ENCODE measurements around the gene RRAGC.
"Not testable (repeated sequence)": the region's sequence is repeated elsewhere in the genome, so short reads cannot be mapped to it uniquely, and the experiment has no call there.

Gene RRAGC

DNA sequence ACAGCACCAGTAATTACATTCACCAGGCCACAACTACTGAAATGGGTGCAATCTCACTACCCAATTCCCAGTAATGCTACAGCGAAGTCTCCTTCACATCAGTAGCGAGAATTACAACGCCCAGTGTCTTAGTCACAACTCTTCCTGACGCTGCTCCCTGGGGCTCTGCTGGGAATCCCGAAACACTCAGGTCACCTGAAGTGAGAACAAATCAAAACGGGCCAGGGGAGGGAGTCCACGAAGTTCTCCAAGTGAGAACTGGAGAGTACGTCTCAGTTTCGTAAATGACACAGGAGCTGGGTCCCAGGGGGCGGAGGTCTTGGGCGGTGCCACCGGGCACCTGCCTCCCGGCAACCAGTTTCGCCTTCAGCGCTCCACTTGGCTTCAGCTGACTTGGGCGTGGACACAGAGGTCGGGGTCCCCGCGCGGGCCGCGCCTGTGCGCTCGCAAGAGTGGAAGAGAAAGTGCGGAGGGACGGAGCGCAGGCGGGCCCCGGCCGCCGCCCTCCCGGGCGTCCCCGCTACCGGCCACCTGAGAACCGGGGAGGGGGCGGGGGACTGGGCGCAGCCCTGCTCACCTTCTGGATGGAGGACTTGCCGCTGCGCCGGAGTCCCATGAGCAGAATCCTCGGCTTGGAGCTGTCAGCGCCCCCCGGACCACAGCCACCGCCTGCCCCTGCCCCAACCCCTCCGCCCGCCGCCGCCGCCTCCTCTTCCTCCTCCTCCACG is 575 bp downstream of the RRAGC start:
- peak; percentile 38 to 47 for DNase-seq (ENCODE audit: low read depth in 2 of 2)

DNA sequence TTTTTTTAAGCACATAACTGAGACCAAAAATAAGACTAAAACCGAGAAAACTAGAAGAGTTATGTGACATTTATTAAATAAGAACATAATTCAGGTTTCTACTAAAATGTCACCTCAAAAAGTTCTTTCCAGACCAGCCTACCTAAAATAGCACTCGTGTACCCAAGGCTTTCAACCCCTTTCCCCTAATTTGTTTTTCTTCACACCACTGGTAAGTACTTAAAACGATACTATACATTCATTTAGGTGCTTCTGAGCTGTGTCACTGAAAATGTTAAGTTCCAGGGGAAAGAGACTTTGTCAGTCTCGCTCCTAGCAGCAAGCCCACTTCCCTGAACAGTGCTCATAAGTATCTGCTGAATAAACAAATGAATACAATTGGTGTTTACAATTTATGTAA is 6.8 kb downstream of the RRAGC start:
- DNase-seq (ENCODE audit: low read depth in 2 of 2): no peak

DNA sequence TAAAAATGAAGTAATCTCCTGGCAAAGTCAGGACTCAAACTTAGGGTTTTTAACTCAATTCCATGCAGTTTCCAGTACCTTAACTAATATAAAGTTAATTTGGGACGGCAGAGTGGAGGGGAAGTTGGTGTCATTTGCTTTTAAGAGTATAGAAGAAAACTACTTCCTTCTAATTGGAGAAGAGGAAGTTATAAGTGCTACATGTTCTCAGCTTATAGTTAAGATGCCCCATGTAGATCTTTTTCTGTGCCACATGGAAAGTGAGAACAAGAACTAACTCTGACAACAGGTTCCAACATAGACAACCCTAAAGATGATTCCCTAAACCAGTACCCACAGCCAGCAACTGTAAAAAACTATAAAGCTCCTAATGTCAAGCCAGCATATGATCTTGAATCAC is 11.5 kb downstream of the RRAGC start:
- no peak for DNase-seq (ENCODE audit: low read depth in 2 of 2)

DNA sequence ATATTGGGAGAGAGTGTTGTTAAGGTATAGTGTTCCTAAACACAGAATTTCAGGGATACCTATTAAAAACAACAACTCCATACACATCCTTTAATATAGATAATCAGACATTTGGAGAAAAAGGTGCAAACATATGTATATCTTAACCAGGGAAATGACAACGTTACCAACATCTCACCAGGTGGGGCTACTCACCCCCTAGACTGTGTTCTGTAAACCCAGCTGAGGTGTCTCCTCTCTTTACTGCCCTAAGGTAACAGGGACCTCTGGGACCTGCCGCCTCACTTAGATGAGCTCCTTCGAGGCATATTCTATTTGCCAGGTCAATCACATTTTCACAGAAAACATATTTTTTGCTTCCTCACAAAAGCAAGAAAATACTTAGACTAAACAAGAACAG is 13.4 kb downstream of the RRAGC start:
- no peak for DNase-seq (ENCODE audit: low read depth in 2 of 2)

DNA sequence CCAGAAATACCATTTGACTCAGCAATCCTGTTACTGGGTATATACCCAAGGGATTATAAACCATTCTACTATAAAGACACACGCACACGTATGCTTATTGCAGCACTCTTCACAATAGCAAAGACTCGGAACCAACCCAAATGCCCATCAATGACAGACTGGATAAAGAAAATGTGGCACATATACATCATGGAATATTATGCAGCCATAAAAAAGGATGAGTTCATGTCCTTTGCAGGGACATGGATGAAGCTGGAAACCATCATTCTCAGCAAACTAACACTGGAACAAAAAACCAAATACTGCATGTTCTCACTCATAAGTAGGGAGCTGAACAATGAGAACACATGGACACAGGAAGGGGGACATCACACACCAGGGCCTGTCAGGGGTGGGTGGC is 14.5 kb downstream of the RRAGC start:
- DNase-seq (ENCODE audit: low read depth in 2 of 2): not testable (repeated sequence)

DNA sequence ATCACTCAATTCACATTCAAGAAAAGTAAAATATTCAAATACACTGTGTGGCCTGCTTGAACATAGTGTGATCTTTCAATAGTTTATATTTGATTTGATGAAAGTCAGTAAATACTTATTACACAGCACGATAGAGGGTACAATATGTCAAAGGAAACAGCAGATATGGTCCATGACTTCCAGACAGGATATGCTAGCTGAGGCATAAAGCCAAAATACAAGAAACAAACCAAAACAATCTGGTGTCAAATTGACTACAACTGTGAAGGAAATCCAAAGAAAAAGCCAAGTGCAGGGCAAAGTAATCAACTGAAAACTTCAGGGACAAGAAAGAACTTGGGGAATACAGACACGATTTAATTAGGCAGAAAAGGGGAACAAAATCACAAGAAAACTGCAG is 19.3 kb downstream of the RRAGC start:
- DNase-seq (ENCODE audit: low read depth in 2 of 2): no peak

DNA sequence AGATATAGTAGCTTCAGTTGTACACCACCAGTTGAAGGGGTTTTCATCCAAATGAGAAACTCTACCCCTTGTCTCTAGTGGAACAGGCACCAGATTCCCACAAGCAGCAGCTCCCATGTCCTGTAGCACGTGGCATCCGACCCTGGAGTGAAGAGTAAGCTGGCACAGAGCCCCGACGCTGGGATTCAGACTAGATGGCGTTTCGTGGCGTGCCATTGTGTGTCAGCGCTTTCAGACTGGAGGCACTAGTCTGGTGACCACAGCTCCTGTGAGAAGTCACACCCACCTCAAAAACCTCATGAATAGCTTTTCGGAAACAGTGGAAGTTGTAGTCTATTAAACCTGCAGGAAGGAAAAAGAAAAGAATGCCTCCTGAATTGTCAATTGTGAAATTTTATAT is 20.2 kb downstream of the RRAGC start:
- DNase-seq (ENCODE audit: low read depth in 2 of 2): no peak

DNA sequence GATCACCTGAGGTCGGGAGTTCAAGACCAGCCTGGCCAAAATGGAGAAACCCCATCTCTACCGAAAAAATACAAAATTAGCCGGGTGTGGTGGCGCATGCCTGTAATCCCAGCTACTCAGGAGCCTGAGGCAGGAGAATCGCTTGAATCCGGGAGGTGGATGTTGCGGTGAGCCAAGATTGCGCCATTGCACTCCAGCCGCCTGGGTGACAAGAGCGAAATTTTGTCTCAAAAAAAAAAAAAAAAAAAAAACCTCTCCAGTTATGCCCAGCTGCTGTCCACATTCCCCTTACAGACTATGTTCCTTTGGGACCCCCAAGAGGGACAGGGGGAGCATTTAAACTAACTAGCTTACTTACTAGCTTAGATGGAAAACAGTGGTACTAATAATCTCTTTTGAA is 23.3 kb downstream of the RRAGC start:
- not testable (repeated sequence) for DNase-seq (ENCODE audit: low read depth in 2 of 2)

DNA sequence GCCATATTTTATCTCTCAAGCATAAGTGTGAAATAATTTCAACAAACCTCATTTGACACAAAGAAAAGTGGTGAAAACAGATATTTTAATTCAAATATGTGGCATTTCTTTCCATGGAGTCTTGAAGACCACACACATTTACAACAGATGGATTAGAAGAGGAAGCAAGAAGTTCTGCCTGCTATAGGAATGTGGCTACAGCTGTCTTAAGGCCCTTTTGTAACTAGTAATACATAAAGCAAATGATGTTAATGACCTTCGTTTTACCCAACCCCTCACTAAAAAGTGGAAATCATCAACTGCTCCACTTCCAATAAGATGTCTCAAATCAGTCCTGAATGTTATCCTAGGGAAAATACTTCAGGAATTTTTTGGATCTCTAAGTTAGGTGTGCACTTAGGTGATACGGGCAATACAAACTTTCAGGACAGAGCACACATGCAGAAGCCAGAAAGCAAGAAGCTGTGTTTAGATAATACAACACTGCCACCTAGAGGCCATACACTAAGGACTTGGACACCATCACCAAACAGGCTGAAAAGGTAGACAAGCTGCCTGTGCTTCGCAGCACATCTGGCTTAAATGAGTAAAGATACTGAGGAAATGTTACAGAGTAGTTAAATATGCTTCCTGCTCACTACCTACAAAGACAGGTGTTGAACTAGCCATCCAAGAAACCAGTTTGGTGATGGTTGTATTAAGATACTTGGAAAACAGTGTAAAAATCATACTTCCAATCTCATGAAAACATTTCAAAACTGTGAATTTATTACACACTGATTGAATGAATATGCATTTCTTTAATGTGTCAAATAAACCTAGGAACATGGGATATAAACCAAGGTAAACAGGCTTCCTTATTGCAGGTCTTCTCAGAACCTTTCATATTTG is 24.4 kb downstream of the RRAGC start:
- no peak for DNase-seq (ENCODE audit: low read depth in 2 of 2)

DNA sequence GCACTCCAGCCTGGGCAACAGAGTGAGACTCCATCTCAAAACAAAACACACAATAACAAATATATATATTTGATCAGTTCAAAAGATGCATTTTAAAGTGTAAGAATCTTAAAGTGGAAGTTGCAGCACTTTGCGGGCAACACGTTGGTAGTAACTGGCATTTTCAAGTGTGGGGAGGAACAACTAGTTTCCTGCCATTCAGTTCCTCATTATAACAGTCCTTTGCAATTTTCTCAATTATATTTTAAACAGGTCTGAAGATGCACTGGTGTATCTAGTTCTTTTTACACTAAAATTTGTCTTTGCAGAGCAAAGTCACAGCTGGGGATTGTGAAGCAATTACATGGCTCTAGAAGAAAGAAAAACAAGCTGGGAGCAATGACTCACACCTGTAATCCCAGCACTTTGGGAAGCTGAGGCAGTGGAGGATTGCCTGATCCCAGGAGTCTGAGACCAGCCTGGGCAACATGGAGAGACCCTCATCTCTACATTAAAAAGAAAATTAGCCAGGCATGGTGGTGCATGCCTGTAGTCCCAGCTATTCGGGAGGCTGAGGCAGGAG is 25.3 kb downstream of the RRAGC start:
- DNase-seq (ENCODE audit: low read depth in 2 of 2): no peak

DNA sequence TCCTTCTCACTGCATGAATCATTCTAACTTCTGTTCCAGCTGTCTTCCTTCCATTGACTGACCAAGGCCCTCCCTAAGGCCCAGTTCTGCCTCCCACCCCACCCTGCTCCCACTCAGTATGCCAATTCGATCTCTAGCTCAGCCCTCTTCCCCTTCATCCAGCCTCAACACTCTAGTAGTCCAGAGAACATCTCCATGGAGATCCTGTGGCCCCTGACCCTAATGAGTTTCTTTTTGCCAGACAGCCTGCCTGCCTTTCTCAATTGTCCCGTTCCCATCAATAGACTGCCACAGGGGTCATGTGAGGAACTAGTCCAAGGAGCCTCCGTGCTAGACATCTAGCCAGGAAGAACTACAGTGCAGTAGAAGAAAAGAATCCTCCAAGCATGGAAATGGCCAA is 26.4 kb downstream of the RRAGC start:
- DNase-seq (ENCODE audit: low read depth in 2 of 2): no peak

DNA sequence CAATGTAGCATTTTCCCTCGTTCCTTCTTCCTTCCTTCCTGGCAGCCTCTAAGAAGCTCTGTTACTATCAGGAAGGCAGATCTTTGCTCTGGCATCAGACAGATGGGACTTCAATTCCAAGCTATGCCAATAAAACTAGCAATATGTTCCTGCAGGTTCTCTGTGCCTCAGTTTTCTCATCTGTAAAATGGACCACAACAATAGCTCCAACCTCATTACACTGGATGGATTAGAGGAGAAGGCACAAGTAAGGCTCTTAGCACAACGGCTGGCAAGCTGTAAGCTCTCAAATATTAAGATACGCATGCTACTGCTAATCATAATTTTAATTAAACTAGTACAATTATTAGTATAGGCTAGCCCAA is 27.2 kb downstream of the RRAGC start:
- DNase-seq (ENCODE audit: low read depth in 2 of 2): no peak

DNA sequence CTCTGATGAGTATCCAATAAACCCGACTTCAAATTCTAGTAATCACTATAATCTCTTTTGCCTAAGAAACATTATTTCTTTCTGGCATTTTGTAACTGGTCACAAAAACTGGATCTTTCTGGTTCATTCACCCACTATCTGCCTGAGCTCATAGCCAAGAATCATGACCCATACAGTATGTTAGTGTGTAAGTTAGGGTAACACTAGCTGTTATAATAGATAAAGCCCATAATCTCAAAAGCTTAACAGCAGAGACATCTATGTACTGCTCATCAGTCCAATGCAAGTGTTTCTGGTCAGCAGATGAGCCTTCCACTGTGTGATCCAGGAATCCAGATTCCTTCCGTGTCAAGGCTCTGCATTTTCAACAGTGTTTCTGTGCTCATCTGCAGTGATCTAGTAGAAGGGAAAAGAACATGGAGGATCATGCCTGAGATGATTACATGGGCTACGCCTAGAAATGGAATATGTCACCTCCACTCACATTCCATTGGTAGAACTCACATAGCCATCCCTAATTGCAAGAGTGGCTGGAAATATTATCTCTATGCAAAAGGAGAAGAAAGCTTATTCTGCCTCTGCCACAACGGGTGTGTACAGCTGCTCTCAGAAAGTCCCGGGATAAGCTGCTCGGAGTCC is 27.7 kb downstream of the RRAGC start:
- no peak for DNase-seq (ENCODE audit: low read depth in 2 of 2)

DNA sequence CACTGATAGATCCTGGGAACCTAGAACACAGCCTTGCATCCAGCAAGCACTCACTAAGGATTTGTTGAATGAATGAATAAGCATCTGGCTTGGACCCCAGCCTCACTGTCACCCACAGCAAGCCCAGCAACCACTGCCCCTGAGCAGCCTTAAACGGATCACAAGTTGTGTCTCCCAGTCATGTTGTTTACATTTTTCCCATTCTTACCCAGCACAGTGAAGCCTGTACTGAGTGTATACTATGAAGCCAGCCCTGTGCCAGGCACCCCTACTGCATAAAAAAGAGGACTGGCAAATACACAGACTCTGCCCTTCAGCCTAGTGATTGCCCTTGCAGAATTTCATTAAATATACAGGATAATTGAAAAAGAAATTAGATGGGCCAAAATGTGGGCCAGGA is 30.2 kb downstream of the RRAGC start:
- no peak for DNase-seq (ENCODE audit: low read depth in 2 of 2)

DNA sequence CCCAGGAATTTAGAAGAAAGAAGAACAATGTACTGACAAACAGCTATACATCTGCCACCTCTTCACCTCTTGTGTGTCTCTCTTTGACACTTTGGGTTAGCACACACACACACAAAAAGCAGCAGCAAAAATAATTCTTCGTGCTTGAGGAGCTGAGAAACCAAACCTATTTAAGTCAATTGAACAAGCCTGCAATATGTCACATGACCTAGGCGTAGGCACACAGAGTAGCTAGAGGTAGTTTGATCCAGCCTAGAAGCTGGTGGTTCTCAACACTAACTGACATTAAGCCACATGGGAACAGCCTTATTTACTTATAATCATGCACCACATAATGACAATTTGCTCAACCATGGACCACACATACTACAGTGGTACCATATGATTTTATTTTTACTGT is 32.3 kb downstream of the RRAGC start:
- no peak for DNase-seq (ENCODE audit: low read depth in 2 of 2)

DNA sequence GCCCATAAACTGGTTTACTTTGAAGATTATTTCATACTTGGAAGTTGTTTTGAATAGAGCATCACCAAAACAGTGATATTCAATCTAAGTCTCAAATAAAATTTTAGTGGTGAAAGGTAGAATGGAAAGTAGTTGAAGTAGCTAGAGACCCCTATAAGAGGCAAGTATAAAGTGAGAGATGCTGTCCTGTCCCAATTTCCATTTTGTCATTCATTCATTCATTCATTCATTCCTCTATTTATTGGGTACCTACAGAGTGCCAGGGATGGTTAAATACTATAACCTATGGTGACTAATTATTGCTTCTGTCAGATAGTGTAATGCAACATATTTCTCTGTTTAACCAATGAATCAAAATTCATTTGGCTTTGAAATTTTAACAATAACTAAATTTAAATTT is 32.7 kb downstream of the RRAGC start:
- no peak for DNase-seq (ENCODE audit: low read depth in 2 of 2)

DNA sequence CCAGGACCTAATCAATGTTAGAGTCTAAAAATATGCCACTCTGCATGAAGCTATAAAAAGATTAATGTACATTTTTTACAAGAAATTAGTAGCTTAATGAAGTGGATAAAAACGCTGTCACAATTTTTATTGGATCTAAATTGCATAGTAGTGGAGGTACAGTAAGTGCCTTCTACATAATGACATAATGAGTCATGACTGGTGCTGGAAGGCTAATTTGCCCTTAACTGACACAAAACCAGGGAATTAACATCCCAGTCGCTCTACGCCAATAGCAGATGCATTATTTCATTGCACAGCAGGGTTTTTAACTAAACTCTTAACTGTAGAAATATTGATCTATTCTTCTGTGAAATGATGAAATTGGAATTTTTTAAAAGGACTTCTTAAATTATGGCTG is 33.3 kb downstream of the RRAGC start:
- DNase-seq (ENCODE audit: low read depth in 2 of 2): no peak

DNA sequence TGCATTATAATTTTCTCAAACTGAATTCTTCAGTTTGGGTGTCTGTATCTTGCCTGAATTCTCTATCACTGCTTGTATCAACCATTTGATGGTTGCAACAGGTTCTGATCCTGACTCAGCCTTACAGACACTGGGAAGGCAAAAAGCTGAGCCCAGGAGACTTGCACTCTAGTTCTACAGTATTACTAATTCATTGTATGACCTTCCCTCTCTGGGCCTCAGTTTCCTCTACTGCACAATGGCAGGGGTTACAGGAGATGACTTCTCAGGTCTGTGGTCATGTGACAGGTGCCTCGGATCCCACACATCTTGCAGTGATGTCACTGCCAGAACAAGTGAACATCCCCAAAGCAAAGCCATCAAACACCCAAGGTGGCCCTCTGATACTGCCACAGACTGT is 38.7 kb downstream of the RRAGC start:
- no peak for DNase-seq (ENCODE audit: low read depth in 2 of 2)

DNA sequence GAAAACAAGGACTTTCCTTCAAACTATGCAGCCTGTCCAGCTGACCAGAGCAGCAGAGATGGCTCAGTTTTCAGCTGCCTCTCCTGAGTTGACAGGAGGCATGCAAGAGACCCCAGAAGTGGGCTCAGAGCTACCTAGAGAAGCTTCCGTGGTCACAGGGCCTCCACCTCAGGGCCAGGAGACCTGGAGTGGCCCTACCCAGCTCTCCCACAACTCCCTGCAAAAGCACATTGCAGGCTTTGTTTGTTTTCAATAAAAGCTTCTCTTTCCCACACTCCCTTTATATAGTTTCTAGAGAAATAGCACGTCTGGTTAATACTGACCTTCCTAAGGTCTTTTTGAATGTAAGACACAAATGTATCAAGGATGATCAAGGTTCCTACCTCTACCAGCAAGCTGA is 40.1 kb downstream of the RRAGC start:
- no peak for DNase-seq (ENCODE audit: low read depth in 2 of 2)

DNA sequence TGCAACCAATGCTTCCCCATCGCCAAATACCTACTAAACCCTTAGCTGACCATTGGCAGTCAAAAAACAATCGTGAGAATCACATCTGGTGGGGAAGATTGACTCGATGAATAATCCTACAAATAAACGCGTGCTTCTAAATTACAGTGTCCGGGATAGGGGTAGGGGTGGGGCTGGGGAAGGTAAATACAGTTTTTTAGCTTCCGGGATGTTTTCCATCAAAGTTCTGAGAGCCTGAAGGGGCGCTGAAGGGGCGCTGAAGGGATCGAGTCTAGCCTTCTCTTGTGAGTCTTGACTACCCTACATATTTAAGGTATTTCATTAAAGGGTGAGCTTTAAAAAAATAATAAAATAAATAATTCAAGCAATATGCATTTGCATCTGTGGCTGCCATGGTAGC is 40.5 kb downstream of the RRAGC start:
- no peak for DNase-seq (ENCODE audit: low read depth in 2 of 2)

DNA sequence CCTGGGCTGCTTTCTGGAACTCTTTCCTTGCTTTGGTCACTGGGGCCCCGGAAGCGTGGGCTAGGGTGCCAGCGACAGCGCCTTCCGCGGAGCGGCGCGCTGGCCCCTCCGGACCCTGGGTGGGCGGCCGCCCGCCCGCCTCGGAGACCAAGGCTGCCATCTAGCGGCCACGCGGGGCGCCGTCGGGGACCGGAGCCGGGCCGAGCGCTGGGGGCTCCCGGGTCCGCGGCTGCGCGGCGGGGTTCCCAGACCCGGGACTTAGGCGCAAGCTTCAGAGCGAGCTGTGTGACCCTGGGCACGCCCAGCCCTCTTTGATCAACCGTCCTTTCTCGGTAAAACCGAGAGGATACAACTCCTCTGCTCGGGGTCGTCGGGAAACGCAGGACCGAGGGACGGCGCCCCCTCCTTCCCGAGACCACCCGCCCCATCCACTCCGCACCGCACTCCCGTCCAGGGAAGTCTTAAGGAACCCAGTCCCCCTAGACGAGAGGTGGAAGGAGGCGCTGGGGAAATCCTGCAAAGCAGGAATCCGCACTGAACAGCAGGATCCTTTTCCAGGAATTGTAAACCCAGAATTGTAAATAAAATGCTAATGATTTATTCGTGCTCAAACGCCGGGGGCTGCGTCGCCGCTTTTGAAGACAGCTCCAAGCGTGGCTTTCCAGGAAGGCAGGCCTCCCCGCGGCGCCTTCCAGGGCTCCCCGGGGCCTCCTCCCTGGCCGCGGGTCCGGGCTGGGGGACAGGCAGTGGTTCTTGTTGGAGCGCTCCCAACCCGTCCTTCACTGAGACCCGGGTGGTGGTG is 41.2 kb downstream of the RRAGC start:
- peak; percentile 26 to 58 for DNase-seq (ENCODE audit: low read depth in 2 of 2)
